ENCODE results near the gene CTNNA1.

GRCh38 chr5:138965626-138966025 is 212.4 kb downstream of the CTNNA1 start:
- TF ChIP-seq TAF1 (IDR thresholded peaks at IDR 0.05; ENCODE audit: low read depth, low read length) (no peak), SIN3A (conservative IDR thresholded peaks at IDR 0.05 in 1 of 2, IDR thresholded peaks at IDR 0.05 in 1 of 2; ENCODE audit: low read depth in 1 of 2, low read length in 2 of 2) (no peak), CBX5 (IDR thresholded peaks at IDR 0.05; ENCODE audit: low read depth, low read length) (no peak), CTCF (IDR thresholded peaks at IDR 0.05; ENCODE audit: control extremely low read depth in 1 of 3, insufficient read depth in 1 of 3, low read depth in 1 of 3, low read length in 3 of 3) (no peak), SP1 (IDR thresholded peaks at IDR 0.05; ENCODE audit: low read depth, low read length) (no peak), CREB1 (IDR thresholded peaks at IDR 0.05) (no peak), SRF (IDR thresholded peaks at IDR 0.05; ENCODE audit: low read depth, low read length) (no peak), CHD2 (IDR thresholded peaks at IDR 0.05; ENCODE audit: low read length) (no peak), CEBPB (IDR thresholded peaks at IDR 0.05; ENCODE audit: low read depth, low read length) (no peak), USF2 (IDR thresholded peaks at IDR 0.05; ENCODE audit: low read length) (no peak), RBBP5 (IDR thresholded peaks at IDR 0.05; ENCODE audit: borderline replicate concordance, low read depth, low read length) (no peak), MAX (IDR thresholded peaks at IDR 0.05) (no peak)
